AG09319 (cell line): ENCODE results near the gene MRPL34.

Experiments
- DNase-seq: peaks from one replicate; pipeline ENCODE4 v3.0.0-alpha.2; 2010; ENCODE audit warnings: low read depth; ENCODE audit errors: extremely low read depth
- CTCF ChIP-seq: IDR thresholded peaks from 2 replicates; pipeline ENCODE4 v1.5.1; 2011; ENCODE audit warnings: low read depth, mild to moderate bottlenecking, inconsistent platforms, low read length, moderate library complexity

Gene MRPL34

DNA sequence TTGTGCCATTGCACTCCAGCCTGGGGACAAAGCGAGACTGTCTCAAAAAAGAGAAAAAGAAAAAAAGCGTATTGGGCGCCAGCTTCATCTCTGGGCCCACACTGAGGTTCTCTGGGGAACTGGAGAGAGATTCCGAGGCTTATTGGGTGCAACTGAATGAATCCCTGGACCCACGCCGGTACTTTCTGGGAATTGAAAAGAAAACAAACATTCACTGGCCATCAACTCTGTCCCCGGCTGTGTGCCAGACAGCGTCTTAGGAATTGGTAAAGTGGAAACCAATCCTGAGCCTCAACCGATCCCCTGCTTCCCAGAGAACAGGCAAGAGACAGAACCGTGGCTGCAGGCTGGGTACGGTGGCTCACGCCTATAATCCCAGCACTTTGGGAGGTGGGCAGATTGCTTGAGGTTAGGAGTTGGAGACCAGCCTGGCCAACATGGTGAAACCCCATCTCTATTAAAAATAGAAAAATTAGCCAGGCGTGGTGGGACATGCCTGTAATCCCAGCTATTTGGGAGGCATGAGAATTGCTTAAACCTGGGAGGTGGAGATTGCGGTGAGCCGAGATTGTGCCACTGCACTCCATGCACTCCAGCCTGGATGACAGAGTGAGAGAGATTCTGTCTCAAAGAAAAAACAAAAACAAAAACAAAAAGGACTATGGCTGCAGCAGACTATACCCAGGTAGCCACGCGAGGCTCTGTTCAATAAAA is 20.4 kb downstream of the MRPL34 start:
- TF ChIP-seq CTCF, result no peak

DNA sequence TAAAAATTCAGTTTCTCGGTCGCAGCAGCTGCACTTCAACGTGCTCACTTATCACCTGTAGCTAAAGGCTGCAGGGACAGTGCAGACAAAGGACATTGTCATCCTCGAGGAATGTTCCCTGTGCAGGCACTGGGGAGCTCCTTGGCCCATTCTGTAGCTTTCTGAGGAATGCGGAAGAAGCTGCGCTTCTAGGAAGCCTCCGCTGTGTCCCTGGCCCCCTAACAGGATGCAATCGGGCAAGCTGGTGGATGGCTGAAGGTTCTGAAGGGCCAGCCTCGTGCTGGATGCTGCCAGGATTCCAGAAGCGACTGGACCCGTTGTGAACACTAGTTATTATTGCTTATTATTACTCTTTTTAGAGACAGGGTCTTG is 20.9 kb downstream of the MRPL34 start:
- TF ChIP-seq CTCF, result no peak
- no peak for DNase-seq

More for the DNA sequence above, 20.4 kb downstream of the MRPL34 start:
- no peak for DNase-seq

- TF ChIP-seq CTCF, result no peak
- no peak for DNase-seq
Observed at GRCh38 chr19:17327068-17327653, 21.5 kb downstream of the MRPL34 start.

DNA sequence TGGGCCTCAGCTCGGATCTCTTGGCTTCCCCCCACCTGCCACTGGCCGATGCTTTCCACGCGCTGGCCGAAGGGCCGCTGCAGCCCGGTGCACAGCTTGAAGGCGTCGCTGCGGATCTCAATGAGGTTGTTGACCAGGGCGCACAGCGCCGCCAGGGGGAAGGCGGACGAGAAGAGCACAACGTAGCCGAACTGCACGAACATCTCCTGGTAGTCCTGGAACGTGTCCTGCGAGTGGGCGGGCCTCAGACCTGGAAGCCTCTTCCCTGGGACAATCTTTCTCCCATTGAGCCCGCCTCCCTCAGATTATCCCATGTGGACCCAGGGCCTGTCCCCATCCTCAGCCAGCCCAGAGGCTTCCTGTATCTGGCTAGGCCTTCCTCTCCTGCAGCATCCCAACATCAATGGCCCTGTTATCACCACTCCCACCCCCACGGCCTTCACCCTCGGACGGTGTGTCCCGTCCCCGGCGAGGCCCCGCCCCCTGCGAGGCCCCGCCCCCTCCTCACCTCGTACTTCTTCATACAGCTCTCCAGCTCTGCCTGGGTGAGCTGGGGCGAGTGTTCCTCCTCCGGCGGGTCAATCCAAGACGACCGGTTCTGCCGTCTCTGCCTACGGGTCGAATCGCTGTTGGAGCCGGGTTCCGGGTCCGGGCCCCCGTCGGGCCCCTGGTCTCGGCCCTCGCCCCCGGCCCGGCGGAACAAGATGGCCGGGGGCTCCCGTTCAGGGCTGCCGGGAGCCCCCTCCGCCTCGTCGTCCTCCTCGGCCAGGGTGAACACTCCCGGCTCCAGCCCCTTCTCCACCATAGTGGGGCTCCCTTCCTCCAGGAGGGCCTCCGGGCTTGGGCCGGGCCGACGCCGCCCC is 22.2 kb downstream of the MRPL34 start:
- DNase-seq, result no peak
- no peak for TF ChIP-seq CTCF

DNA sequence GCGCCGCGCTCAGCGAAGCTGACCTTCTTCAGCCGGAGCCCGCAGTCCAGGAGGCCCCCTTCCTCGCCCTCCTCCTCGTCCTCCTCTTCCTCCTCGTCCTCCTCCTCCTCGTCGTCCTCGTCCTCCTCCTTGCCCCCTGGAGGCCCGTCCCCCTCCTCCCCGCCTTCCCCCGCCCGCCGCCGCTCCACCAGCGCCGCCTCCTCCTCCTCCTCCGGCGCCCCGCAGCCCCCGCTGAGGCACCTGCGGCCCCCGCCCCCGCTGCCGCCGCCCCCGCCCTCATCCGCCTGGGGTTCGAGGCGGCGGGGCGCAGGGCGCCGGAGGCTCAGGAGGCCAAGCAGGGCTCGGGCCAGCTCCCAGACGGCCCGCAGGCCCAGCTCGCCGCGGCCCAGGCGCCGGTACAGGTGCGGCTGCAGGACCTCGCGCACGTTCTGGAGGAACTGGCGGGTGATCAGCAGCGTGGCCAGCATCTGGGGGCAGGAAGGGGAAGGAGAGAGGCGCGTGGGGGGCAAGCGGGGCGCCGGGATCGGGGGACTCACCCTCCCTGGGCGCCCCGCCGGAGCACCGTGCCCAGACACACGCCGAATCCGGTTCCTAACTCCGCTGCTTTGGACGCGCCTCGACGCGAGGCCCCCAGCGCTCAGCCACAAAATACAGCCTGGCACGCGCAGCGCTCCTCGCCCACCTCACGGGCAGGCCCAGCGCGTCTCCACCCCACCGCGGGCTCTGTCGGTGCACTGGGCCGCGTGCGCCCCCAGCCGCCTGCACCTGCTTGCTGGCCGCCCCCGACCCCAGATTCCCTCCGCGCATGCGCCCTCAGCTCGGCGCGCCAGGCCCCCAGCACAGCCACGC is 23.1 kb downstream of the MRPL34 start:
- no peak for TF ChIP-seq CTCF
- DNase-seq, result no peak

DNA sequence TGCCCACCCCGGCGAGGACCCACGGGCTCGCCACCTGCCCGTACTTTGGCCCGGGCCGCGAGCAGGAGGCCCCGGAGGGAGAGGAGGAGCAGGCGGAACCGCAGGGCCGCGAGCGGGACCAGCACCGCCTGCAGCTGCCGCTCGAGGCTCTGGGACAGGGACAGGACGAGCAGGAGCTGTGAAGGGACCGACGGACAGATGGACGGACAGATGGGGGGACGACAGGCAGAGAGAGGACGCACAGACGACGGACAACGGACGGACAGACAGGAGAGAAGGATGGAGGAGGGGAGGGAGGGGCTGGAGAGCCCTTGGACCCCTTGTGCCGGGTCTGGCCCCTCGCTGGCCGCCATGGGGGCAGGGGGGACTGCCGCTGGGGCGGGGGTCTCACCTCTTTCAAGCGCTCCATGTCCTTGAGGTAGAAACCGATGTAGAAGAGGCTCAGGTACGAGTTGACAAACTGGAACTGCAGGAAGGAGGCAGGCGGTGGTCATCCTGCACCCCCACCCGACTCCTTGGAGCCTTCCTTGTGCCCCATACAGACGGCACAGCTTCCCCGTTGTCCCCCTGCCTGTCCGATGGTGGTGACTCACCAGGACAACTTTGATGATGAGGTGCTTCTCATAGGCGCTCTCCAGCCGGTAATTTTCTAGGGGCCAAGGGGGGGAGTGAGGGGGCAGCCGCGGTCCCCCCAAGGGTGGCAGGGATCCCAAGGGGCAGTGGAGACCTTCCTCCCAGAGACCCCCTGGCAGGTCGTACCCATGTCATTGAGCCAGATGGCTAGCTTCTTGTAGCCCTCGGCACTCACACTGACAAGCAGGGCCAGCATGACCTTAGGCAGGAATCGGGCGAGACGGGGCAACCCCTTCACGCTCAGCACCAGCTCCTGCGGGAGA is 23.9 kb downstream of the MRPL34 start:
- no peak for DNase-seq
- no peak for TF ChIP-seq CTCF
